Activated CD4-positive, alpha-beta T cell treated with anti-CD3 and anti-CD28 coated beads for 1 hour (primary cell): ENCODE results near the gene BNIPL.

Experiments
- DNase-seq: peaks from one replicate; pipeline ENCODE4 v3.0.0-alpha.2; 2020

The BNIPL gene

GRCh38 chr1:151060007-151060656, 23.7 kb downstream of the BNIPL start, which contains the start of gene MLLT11:
Gene MLLT11 (plus strand): TSS chr1:151060397. CDS start chr1:151067225, 6,828 bp downstream.
- DNase-seq, result no peak

- DNase-seq, result no peak
Measured at GRCh38 chr1:151060657-151061421, 24.5 kb downstream of the BNIPL start.

- DNase-seq, result no peak
Measured at GRCh38 chr1:151061704-151062103, 25.3 kb downstream of the BNIPL start.

GRCh38 chr1:151062741-151063371, 26.5 kb downstream of the BNIPL start:
- no peak for DNase-seq

- DNase-seq, result no peak
Measured at GRCh38 chr1:151065089-151065645, 28.8 kb downstream of the BNIPL start.

- DNase-seq, result no peak
Measured at GRCh38 chr1:151067185-151067584, 30.8 kb downstream of the BNIPL start.

GRCh38 chr1:151069103-151069486, 32.7 kb downstream of the BNIPL start:
- no peak for DNase-seq

- DNase-seq, result peak; percentile 74
Measured at GRCh38 chr1:151070474-151071276, 34.3 kb downstream of the BNIPL start, which contains the start of gene GABPB2. Gene GABPB2 (plus strand): TSS chr1:151070761. CDS start chr1:151088190, 17,429 bp downstream.

GRCh38 chr1:151072224-151072623, 35.8 kb downstream of the BNIPL start:
- no peak for DNase-seq

- DNase-seq, result no peak
Measured at GRCh38 chr1:151085953-151086559, 49.7 kb downstream of the BNIPL start.
